GM19043 (cell line): ENCODE results near the gene LIMK1.
"Not testable (repeated sequence)": the region's sequence is repeated elsewhere in the genome, so short reads cannot be mapped to it uniquely, and the experiment has no call there.

ENCODE experiments used
- ATAC-seq: cut with Tn5 transposase; IDR thresholded peaks from one replicate; pipeline ENCODE4 v1.9.1; 2021; ENCODE audit warnings: low read depth; ENCODE audit not compliant: unreplicated experiment

The LIMK1 gene

GRCh38 chr7:74119831-74120230 is 36.2 kb downstream of the LIMK1 start:
- ATAC-seq, result no peak

DNA sequence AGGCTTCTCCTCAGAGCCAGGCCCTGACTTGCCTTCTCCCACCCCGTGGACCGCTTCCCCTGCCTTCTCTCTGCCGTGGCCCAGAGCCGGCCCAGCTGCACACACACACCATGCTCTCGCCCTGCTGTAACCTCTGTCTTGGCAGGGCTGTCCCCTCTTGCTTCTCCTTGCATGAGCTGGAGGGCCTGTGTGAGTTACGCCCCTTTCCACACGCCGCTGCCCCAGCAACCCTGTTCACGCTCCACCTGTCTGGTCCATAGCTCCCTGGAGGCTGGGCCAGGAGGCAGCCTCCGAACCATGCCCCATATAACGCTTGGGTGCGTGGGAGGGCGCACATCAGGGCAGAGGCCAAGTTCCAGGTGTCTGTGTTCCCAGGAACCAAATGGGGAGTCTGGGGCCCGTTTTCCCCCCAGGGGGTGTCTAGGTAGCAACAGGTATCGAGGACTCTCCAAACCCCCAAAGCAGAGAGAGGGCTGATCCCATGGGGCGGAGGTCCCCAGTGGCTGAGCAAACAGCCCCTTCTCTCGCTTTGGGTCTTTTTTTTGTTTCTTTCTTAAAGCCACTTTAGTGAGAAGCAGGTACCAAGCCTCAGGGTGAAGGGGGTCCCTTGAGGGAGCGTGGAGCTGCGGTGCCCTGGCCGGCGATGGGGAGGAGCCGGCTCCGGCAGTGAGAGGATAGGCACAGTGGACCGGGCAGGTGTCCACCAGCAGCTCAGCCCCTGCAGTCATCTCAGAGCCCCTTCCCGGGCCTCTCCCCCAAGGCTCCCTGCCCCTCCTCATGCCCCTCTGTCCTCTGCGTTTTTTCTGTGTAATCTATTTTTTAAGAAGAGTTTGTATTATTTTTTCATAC is 38.0 kb downstream of the LIMK1 start:
- ATAC-seq, result no peak

DNA sequence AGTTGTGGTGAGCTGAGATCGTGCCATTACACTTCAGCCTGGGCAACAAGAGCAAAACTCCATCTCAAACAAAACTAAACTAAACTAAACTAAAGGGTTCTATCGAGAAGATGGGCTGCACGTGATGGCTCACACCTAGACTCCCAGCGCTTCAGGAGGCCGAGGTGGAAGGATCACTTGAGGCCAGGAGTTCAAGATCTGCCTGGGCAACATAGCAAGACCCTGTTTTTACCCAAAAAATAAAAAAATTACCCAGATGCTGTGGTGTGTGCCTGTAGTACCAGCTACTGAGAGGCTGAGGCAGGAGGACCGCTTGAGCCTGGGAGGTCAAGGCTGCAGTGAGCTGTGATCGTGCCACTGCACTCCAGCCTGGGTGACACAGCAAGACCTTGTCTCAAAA is 40.3 kb downstream of the LIMK1 start:
- ATAC-seq, result not testable (repeated sequence)

DNA sequence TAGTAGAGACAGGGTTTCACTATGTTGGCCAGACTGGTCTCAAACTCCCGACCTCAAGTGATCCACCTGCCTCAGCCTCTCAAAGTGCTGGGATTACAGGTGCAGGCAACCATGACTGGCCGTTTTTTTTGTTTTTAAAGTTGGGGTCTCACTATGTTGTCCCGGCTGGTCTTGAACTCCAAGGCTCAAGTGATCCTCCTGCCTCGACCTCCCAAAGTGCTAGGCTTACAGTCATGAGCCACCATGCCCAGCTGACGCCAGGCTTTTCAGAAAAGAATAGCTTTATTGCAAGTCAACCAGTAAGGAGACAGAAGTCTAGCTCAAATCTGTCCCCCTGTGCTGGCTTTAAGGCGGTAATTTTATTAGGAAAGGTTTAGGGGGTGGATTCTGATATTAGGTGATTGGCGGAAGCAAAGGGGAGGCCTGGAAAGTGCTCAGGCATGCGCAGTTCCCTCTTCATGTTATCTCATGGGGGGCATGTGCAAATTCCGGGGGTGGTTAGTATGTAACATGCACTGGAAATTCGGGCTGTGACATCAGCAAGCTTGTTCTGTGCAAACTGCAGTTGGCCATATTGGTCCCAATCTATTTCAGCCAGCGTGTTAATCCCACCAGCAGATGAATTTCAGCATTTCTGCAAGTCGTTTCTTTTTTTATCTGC is 42.7 kb downstream of the LIMK1 start:
- no peak for ATAC-seq

DNA sequence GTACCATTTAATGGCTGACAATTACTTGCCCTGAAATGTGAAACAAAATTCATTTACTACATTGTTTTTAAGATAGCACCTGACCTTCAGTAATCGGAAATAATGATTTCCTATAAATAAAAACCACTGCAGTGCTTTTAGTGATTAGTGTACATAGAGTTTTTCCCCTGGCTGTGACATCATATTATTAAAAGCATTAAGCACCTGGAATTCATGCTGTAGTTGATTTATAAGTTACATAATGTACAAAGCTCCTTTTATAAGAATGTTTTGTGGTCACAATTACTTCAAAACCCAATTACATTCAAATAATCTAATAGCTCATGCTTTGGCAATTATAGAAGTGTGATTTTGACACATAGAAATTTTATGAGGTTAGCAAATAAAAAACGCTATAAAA is 46.3 kb downstream of the LIMK1 start:
- no peak for ATAC-seq

GRCh38 chr7:74130518-74130917 is 46.9 kb downstream of the LIMK1 start:
- no peak for ATAC-seq

DNA sequence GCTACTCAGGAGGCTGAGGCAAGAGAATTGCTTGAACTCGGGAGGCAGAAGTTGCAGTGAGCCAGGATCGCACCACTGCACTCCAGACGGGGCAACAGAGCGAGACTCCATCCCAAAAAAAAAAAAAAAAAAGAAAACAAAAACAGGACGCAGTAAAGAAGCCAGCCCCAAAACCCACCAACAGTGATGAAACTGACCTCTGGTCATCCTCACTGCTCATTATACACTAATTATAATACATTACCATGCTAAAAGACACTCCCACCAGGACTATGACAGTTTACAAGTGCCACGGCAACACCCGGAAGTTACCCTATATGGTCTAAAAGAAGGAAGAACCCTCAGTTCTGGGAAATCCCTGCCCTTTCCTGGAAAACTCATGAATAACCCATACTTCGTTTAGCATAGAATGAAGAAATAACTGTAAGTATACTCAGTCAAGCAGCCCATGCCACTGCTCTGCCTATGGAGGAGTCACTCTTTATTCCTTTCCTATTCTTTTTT is 50.6 kb downstream of the LIMK1 start:
- no peak for ATAC-seq

- no peak for ATAC-seq
Measured at GRCh38 chr7:74138334-74138867, 54.8 kb downstream of the LIMK1 start.

GRCh38 chr7:74138945-74139843 is 55.6 kb downstream of the LIMK1 start:
- ATAC-seq, result no peak

DNA sequence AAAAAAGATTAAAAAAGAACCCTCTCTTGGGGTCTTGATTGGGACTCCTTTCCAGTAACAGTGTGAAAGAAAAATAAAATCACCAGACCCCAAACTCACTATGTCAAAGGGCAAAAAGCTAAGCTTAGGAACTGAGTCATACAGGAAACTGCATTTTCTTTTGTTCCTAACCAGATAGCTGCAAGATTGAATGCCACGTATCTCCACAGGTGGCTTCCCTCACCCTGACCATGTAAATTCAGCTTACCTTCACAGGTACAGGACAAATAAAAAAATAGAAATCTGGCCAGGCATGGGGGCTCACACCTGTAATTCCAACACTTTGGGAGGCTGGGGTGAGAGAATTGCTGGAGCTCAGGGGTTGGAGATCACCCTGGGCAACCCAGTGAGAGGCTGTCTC is 58.1 kb downstream of the LIMK1 start:
- no peak for ATAC-seq

- no peak for ATAC-seq
Measured at GRCh38 chr7:74143383-74143782, 59.8 kb downstream of the LIMK1 start.

- no peak for ATAC-seq
Measured at GRCh38 chr7:74148491-74148890, 64.9 kb downstream of the LIMK1 start.

DNA sequence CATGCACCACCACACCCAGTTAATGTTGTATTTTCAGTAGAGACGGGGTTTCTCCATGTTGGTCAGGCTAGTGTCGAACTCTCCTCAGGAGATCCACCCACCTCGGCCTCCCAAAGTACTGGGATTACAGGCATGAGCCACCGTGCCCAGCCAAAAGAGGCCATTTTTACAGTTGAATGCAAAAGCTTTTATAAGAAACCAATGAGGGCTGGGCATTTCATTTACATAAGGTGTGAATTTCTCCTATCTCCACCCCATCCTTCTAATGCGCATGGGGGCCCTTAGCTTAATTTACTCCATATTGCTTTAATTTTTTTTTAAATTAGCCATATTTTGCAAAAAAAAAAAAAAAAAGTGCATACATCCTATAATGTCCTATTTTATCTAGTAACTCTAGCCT is 65.5 kb downstream of the LIMK1 start:
- ATAC-seq, result no peak

GRCh38 chr7:74149603-74150002 is 66.0 kb downstream of the LIMK1 start:
- ATAC-seq, result no peak

DNA sequence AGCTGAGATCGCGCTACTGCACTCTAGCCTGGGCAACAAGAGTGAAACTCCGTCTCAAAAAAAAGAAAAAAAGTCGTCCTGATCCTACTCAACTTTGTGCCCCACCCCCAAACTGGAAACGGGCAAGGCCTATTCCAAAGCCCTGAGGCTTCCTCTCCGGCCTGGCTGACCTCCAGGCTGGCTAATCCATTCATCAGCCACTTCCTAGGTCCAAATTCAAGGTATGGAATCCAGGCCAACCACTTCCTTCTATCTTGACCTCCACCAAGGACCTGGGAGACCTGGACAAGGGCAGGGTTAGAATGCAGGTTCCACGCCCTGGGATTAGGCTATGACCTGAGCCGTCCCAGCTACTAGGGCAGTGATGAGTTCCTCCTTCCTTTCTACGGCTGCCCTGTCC is 70.1 kb downstream of the LIMK1 start:
- no peak for ATAC-seq

DNA sequence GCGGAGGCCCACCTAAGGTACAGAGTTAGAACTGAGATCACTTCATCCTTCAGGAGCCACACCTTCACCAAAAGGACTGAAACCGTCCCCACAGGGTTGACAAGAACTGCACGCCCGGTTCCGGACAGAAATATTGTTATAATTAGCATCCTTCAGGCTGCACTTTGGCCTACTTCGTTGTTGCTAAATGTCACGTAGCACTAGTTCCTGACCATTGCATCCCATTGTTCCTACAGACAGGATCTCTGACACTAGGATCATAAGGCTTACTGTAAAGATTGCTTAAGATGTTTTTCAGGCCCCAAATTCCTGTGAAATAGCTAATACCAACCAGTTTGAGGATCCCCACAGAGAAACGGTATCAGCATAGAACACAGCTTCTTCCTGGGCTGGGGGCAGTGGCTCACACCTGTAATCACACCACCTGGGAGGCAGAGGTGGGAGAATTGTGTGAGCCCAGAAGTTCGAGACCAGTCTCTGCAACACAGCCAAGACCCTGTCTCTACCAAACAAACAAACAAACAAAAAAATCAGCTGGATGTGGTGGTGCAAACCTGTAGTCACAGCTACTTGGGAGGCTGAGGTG is 72.3 kb downstream of the LIMK1 start:
- ATAC-seq, result no peak

GRCh38 chr7:74157605-74158004 is 74.0 kb downstream of the LIMK1 start:
- no peak for ATAC-seq

DNA sequence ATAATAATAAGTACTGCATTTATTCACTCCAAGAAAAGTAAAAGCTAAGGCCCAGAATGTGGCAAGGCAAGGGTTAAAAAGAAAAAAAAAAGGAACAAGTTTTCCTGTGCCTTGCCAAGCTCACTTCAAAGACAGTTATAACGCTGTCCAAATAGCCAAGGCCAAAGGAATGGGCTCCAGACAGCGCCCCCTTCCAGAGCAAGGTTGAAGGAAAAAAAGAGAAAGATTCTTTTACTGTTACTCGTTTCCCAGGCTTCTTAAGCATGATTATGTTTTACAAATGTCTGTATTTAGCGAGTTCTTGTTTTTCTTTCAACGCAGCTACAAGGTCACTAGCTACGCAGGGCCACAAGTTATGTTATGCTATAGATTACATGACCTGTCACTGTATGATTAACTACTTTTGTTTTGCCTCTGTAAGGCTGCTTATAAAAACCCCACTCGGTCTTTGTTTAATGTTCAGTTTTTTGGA is 81.4 kb downstream of the LIMK1 start:
- no peak for ATAC-seq

- ATAC-seq, result no peak
Measured at GRCh38 chr7:74165867-74166593, 82.4 kb downstream of the LIMK1 start.
